Caki2 (cell line): ENCODE data around the gene PHTF1. TPM values are rescaled to one million over a fixed set of nuclear protein-coding genes. Genes with fewer than 3 reads are reported as not detected.
A peak's percentile ranks its signal among the peaks of the same experiment; 100 is the strongest.

Source experiments
- DNase-seq: peaks from one replicate; pipeline ENCODE4 v3.0.0-alpha.2; 2015; ENCODE audit warnings: low read depth
- in situ Hi-C: cut with HindIII; loops from 2 replicates; pipeline ENCODE4 v1.10.0; 2016; ENCODE audit warnings: low sequenced_read_pairs, low pct_unique_long_range_greater_than_20kb, mixed read lengths
- total RNA-seq: library from RNA; depleted of rRNA; stranded (reverse); fragments of >200 nt; shearing (Covaris generic); gene quantifications from 2 replicates; pipeline ENCODE4 v1.2.3, GENCODE V29; 2014; ENCODE audit warnings: low replicate concordance; rRNA removed

Gene PHTF1
- 13.3 and 21.2 TPM in 2 replicates for total RNA-seq

DNA sequence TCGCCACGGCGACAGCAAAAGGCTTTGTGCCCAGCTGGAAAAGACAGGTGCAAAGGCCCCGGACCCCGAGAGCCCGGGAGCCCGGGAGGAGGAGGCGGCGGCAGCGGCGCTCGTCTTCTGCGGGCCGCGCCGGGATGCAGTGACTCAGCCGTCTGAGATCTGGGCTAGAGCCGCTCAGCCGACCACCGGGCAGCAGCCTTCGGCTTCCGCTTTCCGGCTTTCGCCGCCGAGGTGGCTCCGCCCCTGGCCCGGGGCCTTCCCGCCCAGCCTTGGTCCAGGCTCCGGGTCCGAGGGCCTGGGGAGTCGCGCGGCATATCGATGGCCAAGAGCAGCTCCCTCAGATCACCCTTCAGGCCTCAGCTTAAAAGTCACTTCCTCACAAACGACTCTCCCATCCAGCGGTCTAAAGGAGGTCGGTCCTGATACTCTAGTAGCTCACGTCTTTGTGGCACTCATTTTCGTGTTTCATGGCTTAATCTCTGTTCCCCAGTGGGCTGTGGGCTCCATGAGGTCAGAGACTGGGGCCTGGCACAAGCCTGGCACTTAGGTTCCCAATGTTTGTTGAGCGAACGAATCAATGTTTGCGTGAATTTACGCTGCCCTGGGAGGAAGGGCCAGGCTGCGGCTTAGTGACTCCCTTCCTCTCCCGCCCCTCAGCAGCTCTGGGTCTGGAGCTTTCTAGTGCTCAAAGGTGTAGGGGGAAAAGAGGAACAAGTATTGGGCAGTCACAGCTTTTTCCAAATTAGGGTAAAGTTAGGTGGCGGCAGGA is at the start of gene PHTF1:
PHTF1 (minus strand) TSS at position 154 of the 769 bp plus-strand sequence. CDS start 783 bp downstream, outside the sequence.
- in situ Hi-C loops: no loop called here
- peak; percentile 74 for DNase-seq

DNA sequence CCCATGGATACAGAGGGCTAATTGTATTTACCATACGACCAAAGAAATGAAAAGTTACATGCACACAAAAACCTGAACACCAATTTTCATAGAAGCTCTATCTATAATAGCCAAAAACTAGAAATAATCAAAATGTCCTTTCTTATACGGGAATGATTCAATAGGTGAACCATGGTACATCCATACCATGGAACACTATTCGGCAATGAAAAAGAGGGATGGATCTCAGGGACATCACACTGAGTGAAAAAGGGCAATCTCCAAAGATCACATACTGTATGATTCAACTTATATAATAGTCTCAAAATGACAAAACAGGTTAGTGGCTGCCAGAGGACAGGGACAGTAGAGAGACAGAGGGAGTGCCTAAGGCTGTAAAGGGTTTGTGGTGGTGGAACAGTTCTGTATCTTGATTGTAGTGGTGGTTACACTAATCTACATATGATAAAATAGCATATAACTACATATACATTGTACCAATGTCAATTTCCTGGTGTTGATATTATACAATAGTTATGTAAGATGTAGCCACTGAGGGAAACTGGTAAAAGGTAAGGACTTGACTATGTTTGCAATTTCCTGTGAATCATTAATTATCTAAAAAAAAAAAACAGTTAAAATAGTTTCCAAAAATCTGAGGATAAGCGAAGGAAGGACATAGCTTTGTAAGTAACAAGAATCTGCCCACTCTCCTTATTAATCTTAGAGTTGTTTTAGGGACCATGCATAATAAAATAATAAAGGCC is 49.3 kb upstream of the PHTF1 start:
- no peak for DNase-seq
- in situ Hi-C loops: no loop called here

DNA sequence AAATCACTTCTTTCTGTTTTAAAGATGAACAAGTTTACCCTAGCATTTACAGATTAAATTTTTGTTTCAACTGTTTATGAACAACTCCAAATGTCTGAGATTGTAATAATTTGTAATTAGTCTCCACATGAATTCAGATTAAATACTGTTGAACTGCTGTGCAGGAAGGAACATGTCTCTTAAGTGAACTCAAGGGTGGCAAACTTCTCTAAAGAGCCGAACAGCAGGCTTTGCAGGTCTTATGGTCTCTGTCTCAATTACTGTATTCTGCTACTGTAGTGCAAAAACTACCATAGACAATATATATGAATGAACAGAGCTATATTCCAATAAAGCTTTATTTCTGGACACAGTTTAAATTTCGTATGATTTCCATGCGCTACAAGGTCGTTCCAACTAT is 46.4 kb upstream of the PHTF1 start:
- no peak for DNase-seq
- in situ Hi-C loops: no loop called here

DNA sequence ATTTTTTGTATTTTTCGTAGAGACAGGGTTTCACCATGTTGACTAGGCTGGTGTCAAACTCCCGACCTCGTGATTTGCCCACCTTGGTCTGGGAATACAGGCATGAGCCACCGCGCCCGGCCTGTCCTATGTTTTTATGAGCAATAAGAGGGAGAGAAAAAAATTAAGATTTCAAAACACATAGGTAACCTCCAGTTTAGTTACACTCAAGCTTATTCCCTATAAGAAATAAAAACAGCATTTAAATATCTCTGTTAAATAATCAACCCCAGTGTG is 45.9 kb upstream of the PHTF1 start:
- no peak for DNase-seq
- in situ Hi-C loops: no loop called here

DNA sequence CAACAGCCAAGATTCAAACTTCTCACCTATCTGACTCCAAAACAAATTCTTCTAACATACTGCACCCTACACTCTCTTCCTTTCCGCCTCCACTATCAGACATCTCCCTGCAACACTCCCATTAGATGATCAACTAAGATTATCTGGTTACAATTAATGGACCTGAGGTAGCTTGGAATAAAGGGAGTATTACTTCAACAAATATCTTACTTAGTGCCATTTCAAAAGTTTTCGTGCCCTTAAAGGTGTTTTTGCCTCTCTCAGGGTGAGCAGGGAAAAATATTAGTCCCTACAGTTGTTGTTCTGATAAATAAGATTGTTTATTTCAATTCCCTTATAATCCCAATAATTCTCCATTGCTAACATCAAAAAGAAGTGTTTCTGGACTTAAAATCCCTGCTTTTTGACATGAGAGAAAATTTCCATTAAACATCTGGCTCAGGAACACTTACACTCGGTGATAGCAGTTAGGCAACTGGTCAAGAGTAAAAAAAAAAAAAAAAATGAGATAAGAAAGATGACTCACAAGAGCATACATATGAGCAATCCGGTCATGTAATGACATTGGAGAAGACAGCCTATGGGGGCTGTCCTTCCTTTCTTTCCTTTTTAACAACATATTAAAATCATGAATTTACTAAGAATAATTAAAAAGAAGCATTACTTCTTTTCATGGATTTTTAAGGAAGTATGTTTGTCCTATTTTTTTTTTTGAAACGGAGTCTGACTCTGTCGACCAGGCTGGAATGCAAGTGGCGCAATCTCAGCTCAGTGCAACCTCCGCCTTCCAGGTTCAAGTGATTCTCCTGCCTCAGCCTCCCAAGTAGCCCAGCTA is 45.4 kb upstream of the PHTF1 start:
- DNase-seq: peak; percentile 60
- in situ Hi-C loops: no loop called here

DNA sequence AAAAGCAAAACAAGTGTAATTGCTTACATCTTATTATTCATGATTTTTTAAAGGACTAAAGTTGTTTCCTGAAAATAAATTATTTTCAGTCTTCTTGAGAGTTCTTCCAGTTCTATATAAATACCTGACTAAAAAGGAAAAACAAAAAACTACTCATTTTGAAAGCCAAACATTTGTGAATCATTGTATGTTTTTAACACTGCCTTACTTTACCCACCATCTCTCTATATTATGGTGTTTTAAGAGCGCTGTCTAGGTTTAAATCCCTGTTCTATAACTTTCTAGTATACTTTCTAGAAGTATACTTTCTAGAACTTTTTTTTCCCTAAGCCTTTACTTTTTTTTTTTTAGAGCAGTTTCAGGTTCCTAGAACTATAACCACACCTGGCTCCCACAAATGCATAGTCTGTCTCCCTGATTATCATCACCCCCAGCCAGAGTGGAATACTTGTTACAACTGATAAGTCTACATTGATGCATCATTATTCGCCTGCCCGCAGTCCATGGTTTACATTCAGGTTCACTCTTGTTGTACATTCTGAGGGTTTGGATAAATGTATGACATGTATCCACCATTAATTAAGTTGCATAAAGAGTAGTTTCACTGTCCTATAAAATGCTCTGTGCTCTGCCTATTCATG is 43.2 kb upstream of the PHTF1 start:
- in situ Hi-C loops: no loop called here

DNA sequence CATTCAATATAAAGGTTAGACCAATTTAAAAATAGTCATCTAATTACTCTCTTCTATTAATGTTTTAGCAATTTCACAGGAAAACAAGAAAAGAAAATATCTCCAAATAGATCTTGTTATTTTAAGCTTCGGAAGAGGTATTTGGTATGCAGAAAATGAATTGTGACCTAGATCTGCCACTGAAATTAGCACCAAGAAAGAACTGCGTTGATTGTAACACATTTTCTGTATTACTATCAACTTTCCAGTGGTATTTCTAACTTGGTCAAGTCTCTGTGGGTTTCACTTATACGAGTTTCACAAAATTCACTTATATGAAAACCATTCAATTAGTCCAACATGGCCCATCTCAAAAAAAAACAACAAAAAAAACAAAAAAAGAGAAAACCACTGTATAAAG is 41.2 kb upstream of the PHTF1 start:
- no peak for DNase-seq
- in situ Hi-C loops: no loop called here

More for the DNA sequence above, 43.2 kb upstream of the PHTF1 start:
- no peak for DNase-seq

DNA sequence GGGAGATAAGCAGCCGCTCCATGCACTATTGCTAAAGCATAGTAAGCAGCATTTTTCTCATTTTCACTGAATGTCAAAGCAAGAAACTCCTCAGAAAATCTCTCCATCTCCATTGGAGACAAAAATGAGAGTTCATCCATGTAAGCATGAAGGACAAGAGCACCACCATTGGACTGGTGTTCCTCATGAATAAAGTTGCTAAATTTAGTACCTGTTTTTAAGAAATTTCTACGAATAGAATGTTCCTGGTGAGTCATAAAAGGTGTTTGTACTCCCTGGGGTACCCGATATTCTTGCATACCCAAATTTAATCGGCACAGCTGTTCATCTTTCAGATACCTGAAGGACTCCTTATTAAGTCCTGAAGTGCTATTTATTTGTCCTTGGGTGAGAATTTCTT is 38.2 kb upstream of the PHTF1 start:
- in situ Hi-C loops: no loop called here

DNA sequence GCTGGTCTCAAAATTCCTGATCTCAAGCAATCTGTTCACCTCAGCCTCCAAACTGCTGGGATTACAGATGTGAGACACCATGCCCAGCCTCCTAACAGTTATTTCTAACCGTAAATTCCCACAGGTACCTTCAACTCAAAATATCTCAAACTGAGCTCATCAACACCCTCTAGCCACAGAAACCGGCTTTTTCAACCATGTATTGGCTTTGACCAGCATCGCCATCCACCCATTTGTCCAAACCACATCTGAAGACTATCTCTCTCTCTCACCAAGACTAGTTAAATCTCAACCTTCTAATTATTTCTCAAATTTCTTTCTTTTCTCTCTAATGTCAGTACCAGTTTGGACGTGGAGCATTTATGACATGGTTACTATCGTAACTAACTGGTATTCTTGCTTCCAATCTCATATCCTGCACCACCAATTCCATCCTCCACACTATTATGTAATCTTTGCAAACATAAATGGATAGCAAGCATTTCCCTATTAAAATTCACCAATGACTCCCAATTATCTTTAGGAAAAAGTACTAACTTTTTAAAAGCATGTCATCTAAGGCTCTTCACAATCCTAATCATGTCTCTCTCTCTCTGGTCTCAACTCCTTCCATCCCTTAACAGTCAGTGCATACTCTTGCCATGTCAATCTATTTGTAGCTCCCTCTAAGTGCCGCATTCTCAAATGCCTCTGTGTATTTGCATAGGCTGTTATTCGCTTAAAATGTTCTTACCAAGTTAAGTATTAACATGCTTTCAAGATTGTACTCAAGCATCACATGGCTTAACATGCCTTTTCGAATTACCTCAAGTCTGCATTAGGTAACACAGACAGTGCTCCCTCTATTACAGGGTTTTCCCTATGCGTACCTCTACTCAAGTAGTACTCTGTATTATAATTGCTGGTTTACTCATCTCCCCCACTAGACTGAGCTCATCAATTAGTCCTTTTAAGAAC is 34.9 kb upstream of the PHTF1 start:
- in situ Hi-C loops: no loop called here
- no peak for DNase-seq

More for the DNA sequence above, 38.2 kb upstream of the PHTF1 start:
- DNase-seq: no peak

DNA sequence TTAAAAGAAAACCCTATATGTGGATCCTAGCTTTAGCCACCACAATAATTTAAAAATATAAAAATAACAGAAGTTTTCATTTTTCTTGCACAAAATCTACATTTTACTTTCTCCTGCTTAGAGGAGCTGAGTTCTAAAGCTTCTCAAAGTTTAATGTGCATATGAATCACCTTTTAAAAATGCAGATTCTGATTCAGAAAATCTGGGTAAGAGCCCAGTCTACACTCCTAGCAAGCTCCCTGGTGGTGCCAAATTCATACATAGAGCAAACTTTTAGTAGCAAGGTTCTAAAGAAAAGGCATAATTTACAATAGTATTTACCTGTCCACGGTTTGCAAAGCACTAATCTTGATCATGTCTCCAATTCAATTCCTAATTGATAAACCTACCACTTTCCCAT is 33.7 kb upstream of the PHTF1 start:
- DNase-seq: no peak
- in situ Hi-C loops: no loop called here

DNA sequence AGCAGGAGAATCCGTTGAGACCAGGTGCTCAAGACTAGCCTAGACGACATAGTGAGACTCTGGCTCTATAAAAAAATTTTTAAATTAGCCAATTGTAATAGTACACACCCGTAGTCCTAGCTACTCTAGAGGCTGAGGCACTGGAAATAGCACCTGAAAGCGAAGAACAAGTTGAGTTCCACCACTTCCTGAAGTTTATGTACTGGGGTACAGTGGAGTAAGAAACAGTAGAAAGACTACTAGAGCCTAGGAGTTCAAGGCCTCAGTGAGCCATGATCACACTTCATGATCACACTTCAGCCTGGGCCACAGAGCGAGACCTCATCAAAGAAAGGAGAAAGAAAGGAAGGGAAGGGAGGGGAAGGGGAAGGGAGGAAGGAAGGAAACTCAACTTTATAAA is 33.2 kb upstream of the PHTF1 start:
- in situ Hi-C loops: no loop called here
- no peak for DNase-seq

DNA sequence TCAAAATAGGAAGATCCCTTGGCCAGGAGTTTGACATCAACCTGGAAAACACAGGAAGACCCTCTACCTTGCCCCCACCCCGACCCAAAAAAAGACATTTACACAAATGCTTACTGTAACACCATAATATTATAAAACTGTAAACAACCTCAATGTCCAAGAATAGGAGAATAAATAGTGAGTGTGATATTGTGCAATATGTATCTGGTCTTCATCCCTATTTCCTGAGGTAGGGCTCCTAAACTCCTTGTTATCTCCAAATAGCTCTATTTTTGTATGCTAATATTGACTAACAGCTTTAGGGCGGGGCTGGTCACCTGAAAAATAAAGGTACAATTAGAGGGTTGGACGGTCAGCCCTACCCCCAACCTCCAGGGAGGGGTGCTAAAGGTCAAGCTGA is 29.5 kb upstream of the PHTF1 start:
- no peak for DNase-seq
- in situ Hi-C loops: no loop called here

DNA sequence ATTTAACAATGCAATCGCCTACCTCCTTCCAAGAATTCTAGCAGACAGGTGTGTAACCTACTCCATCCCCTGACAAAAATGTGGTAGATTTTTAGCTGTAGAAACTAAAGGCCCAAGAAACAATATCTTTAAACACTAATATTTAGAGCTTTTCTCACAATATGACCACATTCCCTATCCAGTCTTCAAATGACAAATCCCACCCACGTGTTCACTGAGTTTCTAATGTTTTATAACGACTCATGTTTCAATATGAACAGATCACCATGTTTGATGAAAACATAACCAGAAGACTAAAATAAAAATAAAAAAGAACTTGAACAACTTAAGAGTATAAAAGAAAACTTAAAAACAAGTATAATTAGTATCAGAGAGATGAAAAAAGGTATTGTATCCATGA is 28.4 kb upstream of the PHTF1 start:
- DNase-seq: no peak
- in situ Hi-C loops: no loop called here

DNA sequence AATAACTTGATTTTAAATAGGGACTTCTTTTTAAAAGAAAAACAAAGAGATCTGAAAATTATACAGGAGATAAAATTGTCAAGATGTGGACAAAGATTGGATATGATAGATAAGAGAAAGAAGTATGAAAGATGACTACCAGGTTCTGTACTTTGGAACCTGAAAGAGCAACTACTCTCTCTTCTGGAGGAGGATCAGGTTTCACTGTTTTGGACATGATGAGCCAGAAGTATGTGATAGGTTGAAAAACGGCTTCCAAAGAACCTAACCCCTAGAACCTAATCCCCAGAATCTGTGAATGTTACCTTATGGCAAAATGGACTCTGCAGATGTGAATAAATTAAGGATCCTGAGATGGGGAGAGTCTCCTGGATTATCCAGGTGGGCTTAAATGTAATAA is 26.8 kb upstream of the PHTF1 start:
- in situ Hi-C loops: no loop called here
- no peak for DNase-seq

DNA sequence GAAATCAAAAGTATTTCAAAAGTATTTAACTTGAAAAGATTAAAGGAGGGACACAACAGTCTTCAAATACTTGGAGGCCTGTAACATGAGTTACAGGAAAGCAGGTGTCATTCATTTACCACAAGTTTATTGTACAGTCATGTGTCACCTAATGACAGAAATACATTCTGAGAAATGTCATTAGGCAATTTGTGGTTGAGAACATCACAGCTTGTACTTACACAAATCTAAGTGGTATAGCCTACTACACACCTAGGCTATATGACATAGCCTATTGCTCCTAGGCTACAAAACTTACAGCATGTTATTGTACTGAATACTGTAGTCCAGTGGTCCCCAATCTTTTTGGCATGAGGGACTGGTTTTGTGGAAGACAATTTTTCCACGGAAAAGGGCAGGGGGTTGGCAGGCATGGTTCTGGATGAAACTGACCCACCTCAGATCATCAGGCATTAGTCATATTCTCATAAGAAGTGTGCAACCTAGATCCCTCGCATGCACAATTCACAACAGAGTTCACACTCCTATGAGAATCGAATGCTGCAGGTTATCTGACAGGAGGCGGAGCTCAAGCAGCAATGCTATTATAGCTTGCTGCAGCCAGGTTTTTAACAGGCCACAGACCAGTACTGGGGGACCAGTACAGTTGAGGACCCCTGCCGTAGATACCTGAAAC is 25.0 kb upstream of the PHTF1 start:
- in situ Hi-C loops: no loop called here
- no peak for DNase-seq

DNA sequence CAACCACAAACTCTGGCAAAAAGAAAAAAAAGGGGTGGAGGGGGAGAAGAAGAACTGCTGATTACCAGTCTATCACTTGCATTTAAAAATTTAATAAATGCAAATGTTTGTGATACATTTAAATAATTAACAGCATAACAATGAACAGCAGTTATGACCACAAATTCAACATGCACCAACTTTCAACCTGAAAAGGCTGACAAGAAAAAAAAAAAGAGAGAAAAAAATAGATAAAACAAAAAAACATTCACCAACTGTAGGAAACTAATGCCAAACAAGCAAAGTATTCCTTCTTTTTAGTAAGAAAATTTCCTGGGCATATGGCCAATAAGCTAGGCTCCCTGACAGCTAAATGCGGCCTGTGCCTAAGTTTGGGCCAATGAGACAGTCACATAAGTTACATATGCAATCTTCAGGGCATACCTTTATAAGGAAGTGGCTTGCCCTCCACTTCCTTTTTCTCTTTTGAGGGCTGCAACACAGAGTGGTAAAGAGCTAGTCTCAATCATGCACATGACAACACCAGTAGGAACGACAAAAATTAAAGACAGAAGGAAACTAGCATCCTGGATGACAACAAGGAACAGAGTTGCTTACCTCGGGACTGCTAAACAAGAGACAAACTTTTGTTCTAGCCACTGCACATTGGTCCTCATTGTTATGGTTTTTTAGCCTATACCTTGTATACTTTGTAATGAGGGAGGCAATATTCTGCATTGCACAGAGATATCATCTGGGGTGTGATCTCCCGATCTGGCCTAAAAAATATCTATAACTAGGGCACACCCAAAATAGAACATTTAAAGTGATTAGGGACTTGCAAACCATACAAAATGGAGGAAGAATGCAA is 24.2 kb upstream of the PHTF1 start:
- DNase-seq: no peak
- in situ Hi-C loops: no loop called here
